ENCODE data around the gene ZNF775.

Gene ZNF775

GRCh38 chr7:150378853-150379440 lies at the start of gene ZNF775:
ZNF775 (plus strand) TSS chr7:150379330; CDS start chr7:150388471, 9,141 bp downstream.
- peak; percentile 91 for DNase-seq

- DNase-seq: no peak
Observed at GRCh38 chr7:150329331-150330120, 49.6 kb upstream of the ZNF775 start.

- DNase-seq: no peak
Observed at GRCh38 chr7:150330211-150330885, 48.8 kb upstream of the ZNF775 start.

GRCh38 chr7:150332852-150333635 lies 46.1 kb upstream of the ZNF775 start:
- DNase-seq: no peak

GRCh38 chr7:150333659-150334058 lies 45.5 kb upstream of the ZNF775 start:
- DNase-seq: no peak

- no peak for DNase-seq
Observed at GRCh38 chr7:150334108-150334507, 45.0 kb upstream of the ZNF775 start.

- DNase-seq: no peak
Observed at GRCh38 chr7:150335108-150335773, 43.9 kb upstream of the ZNF775 start.

GRCh38 chr7:150335774-150336112 lies 43.4 kb upstream of the ZNF775 start:
- DNase-seq: no peak

GRCh38 chr7:150336746-150337145 lies 42.4 kb upstream of the ZNF775 start:
- DNase-seq: no peak

GRCh38 chr7:150337179-150337578 lies 42.0 kb upstream of the ZNF775 start:
- DNase-seq: no peak

GRCh38 chr7:150337659-150338081 lies 41.5 kb upstream of the ZNF775 start:
- DNase-seq: no peak

GRCh38 chr7:150338166-150338829 lies 40.8 kb upstream of the ZNF775 start:
- no peak for DNase-seq

GRCh38 chr7:150339409-150339809 lies 39.7 kb upstream of the ZNF775 start:
- DNase-seq: no peak

- DNase-seq: no peak
Observed at GRCh38 chr7:150340024-150340749, 38.9 kb upstream of the ZNF775 start.

GRCh38 chr7:150340875-150341262 lies 38.3 kb upstream of the ZNF775 start:
- DNase-seq: no peak

GRCh38 chr7:150341263-150342120 lies 37.6 kb upstream of the ZNF775 start, which contains the start of gene RARRES2:
RARRES2 (minus strand) TSS chr7:150341629; CDS start chr7:150340609, 1,020 bp downstream.
- DNase-seq: no peak

- DNase-seq: no peak
Observed at GRCh38 chr7:150342121-150342408, 37.1 kb upstream of the ZNF775 start.

- no peak for DNase-seq
Observed at GRCh38 chr7:150343225-150343624, 35.9 kb upstream of the ZNF775 start.

- no peak for DNase-seq
Observed at GRCh38 chr7:150344299-150344698, 34.8 kb upstream of the ZNF775 start.

GRCh38 chr7:150345012-150345411 lies 34.1 kb upstream of the ZNF775 start:
- no peak for DNase-seq

- DNase-seq: no peak
Observed at GRCh38 chr7:150346922-150347321, 32.2 kb upstream of the ZNF775 start.
